CD4-positive, alpha-beta T cell treated with Interleukin-17A for 4 hours (primary cell): ENCODE results near the gene PPP1R12A.
"Not testable (repeated sequence)": the region's sequence is repeated elsewhere in the genome, so short reads cannot be mapped to it uniquely, and the experiment has no call there.

Source experiments
- DNase-seq: peaks from one replicate; pipeline ENCODE4 v3.0.0-alpha.2; 2020; ENCODE audit warnings: mixed read lengths

Gene PPP1R12A

DNA sequence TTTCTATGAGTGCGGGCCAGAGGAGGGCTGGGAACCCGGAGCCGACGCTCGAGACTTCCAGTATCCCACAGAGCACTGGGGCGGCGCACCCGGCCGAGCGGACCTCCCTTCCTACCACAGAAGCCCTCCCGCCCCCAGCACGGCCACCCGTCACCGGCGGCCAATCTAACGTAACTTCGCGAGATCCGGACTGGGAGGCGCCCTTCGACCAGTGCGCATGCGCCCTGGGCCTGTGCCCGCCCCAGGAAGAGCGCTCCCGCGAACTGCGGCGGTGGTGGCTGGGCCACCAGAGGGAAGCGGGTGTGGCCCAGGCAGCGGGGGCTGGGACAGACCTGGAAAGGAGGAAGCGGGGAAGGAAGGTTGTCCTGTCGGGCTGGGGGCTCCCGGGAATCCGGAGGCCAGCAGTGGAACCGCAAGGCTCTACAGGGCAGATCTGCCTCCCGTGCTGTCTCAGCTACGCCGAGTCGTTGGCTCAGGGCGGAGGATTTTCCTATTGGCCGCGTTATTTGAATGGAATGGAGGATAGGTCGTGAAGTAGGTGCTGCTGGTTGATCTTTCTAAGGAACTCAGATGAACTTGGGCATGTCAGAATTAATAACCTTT, at the start of gene PPP1R12A:
Gene PPP1R12A, minus strand, starts transcription at position 77 of the 603 bp plus-strand sequence. CDS start 166 bp downstream, outside the sequence.
- peak; percentile 95 for DNase-seq

DNA sequence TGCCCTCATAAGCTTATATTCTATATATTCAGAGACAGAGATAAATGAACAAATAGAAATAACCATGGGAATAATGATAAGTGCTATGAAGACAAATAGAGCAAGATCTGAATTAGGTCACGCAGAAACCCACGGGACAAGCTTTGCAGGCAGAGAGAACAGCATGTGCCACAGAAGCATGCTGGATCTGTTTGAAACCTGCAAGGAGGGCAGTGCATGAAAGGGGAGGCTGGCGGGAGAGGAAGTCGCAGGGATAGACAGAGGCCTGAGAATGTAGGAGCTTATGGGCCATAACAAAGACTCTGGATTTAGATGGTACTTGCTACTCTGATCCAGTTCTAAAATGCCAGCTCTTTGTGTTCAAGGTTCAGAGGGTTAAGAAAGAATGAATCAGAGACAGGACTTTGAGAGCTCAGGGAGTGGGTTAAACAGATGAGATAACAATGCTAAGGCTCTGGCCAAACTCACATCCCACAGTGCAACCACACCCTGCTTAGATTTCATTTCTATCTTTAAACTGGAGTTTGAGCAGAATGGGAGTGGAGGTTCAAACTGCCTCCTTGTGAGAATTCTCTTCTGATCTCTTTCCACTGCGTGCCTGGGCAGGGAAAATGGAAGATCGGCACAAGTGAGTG, 49.2 kb upstream of the PPP1R12A start:
- DNase-seq, result no peak

DNA sequence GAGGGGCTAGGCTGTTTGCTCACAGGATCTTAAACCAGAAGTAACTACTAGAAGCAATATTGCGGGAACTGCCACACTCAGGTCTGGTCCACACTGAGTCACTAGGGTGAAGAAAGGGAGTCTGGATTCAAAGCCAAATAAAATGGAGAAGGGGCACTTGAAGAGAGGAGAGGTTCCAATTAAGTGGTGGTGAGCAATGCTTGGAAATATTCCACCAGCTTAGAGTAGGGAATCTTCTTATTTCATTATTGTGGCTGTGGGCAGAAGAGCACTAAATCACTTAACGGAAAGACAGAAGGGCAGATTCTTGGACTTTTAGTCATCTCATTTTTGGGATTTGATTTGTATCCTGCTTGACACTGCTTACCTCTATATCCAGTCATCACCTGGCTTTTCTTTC, 48.6 kb upstream of the PPP1R12A start:
- no peak for DNase-seq

DNA sequence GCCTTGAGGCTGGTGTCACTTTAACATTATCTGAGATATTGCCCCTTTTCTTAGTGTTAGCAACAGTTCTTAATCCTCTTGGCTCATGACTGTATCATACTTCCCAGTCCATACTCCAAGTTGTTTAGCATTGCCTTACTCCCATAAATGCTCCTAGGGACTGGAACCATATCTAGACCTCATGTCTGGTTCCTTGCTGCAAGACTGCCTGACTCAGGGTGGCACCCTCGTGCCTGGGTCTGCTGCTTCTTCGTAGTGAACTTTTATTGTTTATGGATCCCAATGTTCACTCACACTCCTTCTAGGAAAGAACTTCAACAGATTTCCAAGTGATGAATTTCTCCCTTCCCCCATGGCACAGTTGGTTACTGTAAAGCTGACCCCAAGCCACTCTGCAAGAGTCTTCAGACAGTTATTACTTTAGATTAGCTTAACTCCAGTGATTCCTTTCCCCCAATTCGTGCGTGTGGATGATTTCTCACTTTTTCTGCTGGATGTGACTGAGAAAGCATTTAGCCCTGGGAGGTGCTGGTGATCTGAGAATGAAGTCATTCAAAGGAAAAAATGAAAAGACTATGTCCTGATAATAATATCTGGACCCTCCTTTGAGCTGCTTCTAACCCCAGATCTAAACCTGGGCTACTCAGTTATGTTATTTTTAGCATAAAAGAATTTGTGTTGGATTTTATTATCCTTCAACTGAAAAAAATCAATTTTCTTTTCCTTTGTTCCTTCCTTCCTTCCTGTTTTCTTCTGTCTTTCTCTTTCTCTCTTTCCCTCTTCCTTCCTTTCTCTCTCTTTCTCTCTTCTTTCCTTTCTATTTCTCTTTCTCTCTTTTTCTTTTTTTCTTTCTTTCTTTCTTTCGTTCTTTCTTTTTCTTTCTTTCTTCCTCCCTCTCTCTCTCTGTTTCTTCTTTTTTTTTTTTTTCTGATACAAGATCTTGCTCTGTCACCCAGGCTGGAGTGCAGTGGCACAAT, 47.5 kb upstream of the PPP1R12A start:
- DNase-seq, result no peak

DNA sequence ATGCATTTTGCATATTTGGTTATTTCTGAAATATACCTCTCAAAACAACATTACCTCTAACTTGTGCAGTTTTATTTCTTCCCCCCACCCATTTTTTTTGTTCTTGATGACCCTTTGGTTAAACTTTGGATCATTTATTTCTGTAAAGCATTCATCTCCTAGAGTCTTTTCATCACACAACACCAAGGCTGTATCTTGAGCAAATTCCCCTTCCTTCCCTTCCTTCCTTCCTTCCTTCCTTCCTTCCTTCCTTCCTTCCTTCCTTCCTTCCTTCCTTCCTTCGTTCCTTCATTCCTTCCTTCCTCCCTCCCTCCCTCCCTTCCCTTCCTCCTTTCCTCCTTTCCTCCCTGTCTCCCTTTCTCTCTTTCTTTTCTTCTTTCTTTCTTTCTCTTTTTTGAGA, 43.8 kb upstream of the PPP1R12A start:
- no peak for DNase-seq

DNA sequence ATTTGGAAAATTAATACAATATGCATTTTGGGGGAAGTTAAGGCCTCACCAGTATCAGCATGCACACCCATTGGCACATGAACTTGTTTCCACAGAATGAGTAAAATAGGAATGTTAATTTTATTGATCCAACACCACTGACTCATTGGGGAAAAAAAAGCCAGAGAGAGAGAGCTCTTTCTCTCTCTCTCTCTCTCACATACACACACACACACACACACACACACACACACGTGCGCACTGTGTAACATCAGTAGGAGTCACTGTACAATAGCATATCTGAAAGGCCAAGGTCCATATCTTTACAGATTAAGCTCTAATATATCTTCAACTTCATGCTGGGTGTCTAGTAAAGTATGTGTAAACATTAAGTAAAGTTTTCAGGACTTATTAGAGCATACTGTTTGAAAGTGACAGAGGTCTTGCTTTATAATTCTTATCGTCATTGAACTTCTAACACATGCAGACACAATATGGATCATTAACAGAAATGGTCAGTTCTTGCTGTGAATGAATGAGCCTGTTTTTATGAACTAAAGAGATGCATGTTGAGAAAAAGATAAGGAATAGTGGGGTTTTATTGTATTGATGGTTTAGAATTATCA, 43.1 kb upstream of the PPP1R12A start:
- DNase-seq, result not testable (repeated sequence)

DNA sequence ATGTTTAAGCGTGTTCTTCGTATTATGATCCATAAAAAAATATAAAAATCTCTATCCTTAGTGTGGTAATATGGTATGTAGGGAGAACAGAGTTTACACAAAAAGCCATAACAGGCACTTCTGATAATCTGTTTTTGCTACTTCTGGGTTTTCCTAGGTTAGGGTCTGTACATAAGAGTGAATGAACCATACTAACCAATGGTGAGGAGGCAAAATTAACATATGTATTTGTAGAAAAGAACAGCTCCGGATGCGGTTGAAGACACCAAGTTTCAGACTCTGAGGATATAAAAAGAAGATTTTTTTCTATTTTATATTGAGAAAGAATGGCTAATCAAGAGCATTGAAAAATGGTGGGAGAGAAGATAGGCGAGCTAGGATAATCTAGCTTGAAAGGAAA, 40.2 kb upstream of the PPP1R12A start:
- no peak for DNase-seq

DNA sequence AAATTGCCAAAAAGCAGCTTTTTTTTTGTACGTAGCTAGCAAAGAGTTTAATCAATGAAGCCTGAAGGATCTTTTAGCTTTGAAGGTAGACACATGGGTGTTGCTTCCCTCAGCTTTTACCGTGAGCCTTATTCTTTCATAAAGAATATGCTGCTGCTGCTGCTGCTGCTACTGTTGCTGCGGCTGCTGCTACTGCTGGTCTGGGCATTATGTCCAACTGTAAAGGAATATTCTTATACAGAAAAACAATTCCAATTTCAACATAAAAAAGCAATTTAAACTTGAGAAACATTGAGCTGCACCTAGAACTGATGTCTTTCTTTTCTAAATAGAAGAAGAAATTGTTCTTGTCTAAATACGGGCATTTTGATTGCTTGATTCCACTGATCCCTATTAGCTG, 38.9 kb upstream of the PPP1R12A start:
- no peak for DNase-seq

DNA sequence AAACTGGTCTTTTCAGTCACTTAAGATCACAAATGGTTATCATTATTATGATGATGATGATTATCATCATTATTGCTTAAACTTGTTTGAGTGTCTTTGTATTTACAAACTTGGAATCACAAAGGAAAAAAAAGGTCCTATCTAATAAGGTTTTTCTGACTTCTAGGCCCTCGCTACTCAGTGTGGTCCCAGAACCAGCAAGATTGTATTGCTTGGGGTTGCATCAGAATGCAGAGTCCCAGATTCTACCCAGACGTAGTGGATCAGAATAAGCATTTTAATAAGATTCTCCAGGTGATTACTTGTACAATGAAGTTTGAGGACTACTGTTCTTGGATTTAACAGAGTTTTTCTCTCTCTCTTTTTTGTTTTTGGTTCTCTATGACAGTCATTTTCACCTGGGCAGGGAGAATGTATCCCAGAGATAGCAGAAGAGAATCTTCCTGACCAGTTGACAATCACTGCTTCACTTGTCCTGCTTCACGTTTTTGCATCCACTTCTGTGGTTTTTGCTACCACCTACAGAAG, 29.3 kb upstream of the PPP1R12A start:
- no peak for DNase-seq

DNA sequence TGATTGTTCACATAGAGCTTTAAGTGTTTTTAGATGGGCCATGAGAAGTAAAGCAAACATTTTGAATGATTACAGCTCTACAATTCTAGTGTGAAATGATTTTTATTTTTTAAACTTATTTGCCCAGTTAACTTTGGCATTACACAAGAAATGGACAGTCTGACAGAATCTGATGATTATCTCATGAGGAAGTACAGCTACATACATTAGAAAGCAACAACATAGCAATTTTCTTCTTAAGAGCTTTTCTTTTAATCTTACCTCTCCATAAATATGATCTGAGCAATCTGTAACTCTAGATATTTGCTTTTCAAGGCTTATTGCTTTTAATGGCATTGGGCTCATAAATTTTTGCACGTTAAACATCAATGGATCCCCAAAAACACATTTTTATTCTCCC, 26.5 kb upstream of the PPP1R12A start:
- no peak for DNase-seq

DNA sequence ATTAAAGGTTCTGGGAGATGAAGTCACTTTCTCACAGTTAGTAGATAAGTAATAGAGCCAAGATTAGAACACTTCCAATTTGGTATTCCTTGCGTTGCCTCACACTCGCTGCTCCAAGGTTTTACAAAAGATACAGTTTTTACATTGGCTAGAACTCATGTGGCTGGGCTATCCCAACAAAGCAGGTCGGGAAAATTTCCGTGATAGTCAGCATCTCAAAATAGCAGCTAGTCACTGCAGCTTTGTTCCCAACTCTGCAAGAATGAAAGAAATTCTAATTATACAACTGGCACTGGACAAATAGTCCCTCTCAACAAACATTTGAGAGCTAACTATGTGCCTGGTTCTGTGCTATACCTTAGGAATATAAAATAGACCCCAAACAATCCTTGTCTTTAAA, 24.6 kb upstream of the PPP1R12A start:
- DNase-seq, result no peak

DNA sequence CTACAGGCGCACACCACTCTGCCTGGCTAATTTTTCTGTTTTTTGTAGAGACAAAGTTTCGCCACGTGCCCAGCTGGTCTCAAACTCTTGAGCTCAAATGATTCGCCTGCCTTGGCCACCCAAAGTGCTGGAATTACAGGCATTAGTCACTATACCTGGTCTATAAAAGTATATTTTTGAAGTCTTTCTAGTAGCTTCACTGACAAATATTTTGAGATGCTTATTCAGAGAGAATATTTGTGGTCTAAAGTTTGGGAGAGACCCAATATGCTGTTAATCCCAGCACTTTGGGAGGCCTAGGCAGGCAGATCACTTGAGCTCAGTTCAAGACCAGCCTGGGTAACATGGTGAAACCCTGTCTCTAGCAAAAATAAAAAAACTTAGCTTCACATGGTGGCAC, 22.0 kb upstream of the PPP1R12A start:
- no peak for DNase-seq

DNA sequence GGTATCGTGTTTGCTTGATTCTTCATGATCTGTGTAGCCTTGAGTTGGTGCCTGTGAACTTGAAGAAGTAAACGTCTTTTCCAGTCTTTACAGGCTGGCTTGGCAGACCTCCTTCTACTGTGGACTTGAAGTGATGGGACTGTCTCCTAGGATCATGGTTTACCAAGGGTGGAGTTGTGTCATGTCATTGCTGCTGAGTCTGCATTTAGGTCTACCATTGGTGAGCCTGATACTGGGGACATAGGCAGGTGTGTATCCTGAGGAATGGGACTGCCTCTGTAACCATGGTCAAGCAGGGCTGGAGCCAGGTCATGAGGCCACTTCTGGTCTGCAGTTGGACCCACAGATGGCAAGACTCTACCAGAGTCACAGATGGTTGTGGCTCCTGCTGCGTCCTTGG, 20.7 kb upstream of the PPP1R12A start:
- DNase-seq, result no peak

DNA sequence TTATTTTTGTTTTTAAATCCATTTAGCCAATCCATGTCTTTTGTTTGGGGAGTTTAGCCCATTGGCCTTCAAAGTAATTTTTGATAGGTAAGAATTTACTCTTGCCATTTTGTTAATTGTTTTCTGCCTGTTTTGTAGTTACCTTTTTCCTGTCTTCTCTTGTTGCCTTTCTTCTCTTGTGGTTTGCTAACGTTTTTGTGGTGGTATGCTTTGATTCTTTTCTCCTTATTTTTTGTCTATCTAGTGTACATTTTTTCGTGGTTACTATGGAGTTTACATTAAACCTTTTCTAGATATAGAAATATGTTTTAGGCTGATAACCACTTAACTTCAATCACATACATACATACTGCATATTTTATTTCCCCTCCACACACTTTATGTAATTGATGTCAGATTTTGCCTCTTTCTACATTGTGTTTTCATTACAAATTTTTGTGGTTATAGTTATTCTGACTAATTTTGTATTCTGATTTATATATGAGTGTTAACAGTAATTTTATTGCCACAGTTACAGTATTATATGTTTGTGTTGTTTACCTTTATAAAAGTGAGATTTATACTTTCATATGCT, 19.2 kb upstream of the PPP1R12A start:
- no peak for DNase-seq

DNA sequence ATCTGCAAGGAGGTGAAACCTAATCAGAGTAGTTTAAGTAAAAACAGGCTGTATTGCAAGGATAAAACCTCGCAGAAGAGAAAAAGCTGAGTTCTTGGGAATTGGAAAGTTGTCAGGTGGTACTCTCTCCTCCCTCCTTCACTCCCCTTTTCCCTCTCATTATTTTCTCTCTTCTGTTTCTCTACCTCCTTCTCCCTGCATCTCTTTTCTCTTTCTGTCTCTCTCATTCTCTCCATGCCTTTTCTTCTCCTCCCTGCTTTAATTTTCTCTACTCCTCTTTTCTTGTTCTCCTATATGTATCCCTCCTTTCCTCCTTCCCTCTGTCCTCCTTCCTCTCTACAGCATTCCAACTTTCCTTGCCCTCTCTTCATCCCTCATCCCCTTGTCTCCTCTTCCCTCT, 14.2 kb upstream of the PPP1R12A start:
- no peak for DNase-seq

DNA sequence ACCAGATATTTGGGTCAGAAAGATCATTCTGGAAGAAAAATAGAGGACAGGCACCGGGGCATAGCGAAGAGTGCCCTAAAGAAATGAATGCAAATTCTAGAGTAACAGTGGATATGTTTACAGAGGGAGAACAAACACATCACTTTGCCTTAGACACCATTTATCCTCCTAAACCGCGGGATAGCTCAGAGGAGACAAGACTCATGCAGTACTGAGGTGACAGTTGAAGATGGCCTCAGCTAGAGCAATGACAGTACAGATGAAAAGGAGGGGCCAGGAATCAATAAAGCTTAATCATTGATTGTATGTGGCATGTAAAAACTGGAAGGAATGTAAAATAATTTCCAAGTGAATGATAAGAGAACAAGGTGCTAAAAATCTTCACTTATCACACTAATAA, 10.5 kb upstream of the PPP1R12A start:
- no peak for DNase-seq

DNA sequence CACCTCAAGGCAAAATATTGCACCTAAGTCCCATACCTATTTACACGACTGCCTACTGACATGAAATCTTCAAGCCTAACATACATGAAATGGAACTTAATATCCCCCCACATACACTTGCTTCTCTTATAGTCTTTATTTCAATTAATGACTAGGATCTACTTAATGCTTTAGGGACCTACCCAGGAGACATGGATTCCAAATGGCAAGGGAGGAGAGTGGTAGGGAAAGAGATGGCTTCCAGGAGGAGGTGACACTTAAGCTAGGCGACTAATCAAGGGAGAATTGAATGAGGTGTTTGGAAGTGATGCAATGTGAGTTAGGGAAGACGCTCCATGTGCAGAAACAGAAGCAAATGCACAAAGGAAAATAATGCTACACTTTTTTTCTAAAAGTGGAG, 9.7 kb upstream of the PPP1R12A start:
- no peak for DNase-seq

DNA sequence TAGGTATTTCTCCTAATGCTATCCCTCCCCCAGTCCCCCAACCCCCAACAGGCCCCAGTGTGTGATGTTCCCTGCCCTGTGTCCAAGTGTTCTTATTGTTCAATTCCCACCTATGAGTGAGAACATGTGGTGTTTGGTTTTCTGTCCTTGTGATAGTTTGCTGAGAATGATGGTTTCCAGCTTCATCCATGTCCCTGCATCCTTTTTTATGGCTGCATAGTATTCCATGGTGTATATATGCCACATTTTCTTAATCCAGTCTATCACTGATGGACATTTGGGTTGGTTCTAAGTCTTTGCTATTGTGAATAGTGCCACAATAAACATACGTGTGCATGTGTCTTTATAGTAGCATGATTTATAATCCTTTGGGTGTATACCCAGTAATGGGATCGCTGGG, 7.9 kb upstream of the PPP1R12A start:
- DNase-seq, result not testable (repeated sequence)

DNA sequence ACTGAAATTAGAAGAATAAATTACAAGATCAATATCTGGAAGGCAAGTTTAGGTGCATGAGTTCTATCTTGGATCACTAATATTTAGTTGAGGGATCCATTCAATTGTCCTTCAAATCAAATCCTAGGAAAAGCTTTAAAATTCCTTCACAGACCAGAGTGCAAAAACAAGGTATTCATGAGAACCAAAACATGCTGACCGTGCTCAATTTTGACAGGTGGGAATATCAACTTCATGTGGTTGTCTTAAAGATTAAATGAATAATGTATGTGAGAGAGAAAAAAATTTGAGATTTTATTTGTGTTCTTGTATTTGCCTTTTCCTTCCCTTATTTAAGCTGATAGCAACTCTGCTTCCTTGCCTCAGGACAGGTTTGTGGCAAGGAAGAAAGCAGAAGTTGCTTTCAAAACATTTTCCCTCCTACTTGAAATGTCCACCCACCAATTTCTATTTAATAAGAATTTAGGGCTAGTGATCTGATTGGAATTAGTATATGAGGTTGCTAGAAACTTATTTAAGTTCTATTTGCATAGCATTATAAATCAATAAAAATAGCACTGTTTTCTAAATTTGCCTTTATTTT, 4.9 kb upstream of the PPP1R12A start:
- DNase-seq, result no peak

DNA sequence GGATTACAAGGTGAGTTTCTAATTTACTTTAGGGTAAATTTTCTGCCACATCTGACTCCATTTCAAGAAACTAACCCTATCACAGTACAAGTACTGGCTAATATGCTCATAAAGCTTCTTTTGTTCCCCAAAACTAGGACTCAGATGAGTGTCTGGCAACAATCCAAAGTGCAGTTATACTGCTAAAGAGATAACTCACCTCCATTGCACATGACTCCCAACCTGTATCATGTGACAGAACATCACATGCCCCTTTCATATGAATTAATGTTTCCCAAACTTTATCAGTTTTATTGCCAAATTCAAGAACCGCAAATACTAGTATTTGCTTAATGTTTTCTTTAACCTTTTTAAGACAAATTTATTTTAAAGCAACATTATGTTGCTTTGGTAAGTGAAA, 3.9 kb upstream of the PPP1R12A start:
- DNase-seq, result no peak

DNA sequence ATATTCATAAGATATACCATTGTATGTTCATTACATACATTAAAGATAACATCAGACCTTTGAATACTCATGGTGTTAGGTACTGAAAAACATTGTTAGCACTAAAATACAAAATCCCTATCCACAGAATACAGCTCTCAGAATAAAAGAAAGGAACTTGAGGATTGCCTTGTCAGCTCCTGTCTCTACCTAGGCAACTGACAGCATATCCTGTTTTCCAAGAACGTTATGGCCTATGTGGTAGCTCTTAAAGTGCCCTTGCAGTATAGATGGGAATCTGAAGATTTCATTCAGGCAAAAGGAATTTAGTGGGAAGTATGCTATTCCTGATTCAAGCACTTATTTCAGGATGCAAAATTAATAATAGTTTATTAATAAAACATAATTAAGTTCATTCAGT, 1.8 kb upstream of the PPP1R12A start:
- no peak for DNase-seq

DNA sequence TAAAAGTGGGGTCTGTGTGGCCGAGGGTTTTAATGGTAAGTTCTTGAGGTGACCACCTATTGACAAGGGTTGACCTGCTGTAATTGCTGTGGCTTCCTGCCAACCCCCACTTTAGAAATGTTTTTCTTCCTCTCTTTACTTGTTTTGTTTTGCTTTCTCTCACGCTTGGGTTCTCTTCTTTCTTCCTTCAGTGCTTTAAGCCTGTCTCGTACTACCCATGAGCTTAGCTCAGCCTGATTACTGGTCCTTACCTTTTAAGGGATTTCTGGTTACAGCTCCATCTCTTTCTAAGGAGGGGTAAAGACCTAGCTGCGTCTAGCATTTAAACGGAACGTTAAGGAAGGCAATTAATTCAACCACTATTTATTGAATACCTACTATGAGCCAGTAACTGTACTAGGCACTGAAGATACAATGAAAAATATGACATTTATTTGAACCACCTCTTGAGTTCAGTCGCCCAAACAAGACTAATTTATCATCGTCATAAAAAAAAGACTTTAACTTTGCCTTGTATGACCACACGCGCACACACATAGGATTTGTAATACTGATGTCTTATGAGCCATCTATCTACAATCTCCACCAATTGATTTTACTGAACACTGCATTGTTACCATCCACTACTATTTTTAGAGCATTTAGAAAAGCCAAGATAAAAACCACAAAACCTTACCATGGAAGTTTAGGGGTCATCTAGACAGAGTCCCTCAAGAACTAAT, 888 bp upstream of the PPP1R12A start:
- no peak for DNase-seq
